Retinal pigment epithelial cell (primary cell): Measurements from ENCODE around the gene ITSN2.

ENCODE experiments used
- DNase-seq: peaks from one replicate; pipeline ENCODE4 v3.0.0-alpha.2; 2010; ENCODE audit warnings: low read depth
- H3K4me3 ChIP-seq: 2 replicates; pipeline ENCODE4 v1.5.1; 2011; ENCODE audit warnings: mild to moderate bottlenecking, low read length, control low read depth, moderate library complexity
- CTCF ChIP-seq: conservative IDR thresholded peaks from 2 replicates; pipeline ENCODE4 v1.5.1; 2011; ENCODE audit warnings: low read depth, low read length, control low read depth, inconsistent platforms

ITSN2 gene

GRCh38 chr2:24253303-24253919 lies 106.9 kb downstream of the ITSN2 start:
- TF ChIP-seq CTCF = no peak
- no peak for DNase-seq

GRCh38 chr2:24247592-24247991 lies 112.7 kb downstream of the ITSN2 start:
- no peak overlapping the region for H3K4me3 ChIP-seq
- no peak for TF ChIP-seq CTCF
- DNase-seq = no peak

More at GRCh38 chr2:24253303-24253919, 106.9 kb downstream of the ITSN2 start:
- no peak overlapping the region for H3K4me3 ChIP-seq

DNA sequence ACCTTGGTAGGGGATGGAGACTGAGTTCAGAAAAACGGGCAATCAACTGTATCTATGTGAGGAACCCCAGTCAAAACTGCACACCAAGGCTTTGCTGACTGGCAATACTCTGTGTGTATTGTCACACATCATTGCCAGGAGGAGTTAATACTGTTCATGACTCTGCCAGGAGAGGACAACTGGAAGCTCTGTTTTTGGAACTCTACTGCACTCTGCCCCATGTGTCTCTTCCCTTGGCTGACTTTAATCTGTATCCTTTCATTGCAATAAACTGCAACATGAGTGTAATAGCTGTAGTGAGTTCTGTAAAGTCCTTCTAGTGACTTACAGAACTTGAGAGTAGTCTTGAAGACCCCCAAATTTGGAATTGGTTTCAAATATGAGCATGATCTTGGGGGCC lies 113.2 kb downstream of the ITSN2 start:
- no peak for DNase-seq
- TF ChIP-seq CTCF = no peak
- H3K4me3 ChIP-seq = no peak overlapping the region

GRCh38 chr2:24245986-24246776 lies 114.2 kb downstream of the ITSN2 start:
- no peak for TF ChIP-seq CTCF
- no peak for DNase-seq
- H3K4me3 ChIP-seq = no peak overlapping the region

DNA sequence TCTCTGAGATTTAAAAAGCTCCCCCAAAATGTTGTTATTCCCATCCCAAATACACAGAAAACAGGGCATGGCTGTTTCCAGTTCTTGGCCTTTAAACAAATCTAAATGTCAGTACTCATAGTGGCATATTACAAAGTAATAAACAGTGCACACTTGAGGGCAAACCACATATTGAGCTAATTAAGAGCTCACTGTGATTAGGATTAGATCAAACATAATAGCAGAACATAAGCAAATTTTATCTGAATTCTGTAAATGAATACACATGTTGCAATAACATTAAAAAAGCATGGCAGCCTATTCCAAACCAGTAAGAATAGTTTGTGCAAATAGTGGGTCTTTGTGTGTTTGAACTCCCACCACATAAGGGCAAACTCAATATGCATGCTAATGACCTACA lies 118.8 kb downstream of the ITSN2 start:
- TF ChIP-seq CTCF = no peak
- H3K4me3 ChIP-seq = no peak overlapping the region

DNA sequence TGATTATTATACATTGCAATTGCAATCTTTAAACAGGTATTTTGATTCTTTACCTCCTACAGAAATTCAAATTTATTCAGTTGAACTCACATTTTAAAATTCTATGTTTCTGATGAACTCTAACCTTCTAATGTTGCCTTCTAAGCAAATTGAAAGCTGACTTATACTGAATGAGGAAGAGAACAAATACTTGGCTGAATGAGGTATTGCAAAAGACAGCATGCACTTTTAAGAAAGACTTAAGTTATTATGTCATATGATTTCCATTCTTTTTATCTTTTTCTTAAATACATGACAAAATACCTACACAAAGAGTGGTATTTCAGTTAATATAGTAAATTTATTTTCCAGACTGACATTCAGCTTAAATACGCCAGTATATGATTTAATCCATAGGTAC lies 120.8 kb downstream of the ITSN2 start:
- TF ChIP-seq CTCF = no peak
- no peak for DNase-seq
- H3K4me3 ChIP-seq = no peak overlapping the region

More for the DNA sequence above, 118.8 kb downstream of the ITSN2 start:
- no peak for DNase-seq

DNA sequence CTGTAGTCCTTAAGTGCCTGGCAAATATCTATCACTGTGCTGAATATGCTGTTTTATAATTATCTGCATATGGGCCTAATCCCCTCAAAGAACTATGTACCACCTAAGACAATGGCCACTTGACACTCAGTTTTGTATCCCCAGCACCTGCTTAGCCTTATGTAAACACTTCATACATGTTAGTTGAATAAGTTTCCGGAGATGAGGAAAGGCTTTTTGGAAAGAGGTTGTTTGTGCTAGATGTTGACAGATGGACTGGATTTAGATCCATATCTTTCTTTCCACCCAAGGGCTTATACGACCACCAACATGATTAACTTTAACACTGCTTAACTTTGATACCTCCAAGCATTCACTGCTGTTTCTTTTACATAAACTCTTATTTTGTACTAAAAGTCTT lies 122.2 kb downstream of the ITSN2 start:
- DNase-seq = no peak
- H3K4me3 ChIP-seq = no peak overlapping the region
- no peak for TF ChIP-seq CTCF
